Vagina (tissue), 2 donors: ENCODE data around the gene SELPLG.

Experiments used
- CTCF ChIP-seq, 3 experiments: fragments of 450-650 bp in 2 of 3; fragments of 200-600 bp in 1 of 3; sonication (generic) in 1 of 3; IDR thresholded peaks; one replicate each; pipeline ENCODE4 v1.5.1; 2017 to 2019; ENCODE audit warnings: antibody characterized with exemption in 3 of 3, mild to moderate bottlenecking in 2 of 3, moderate library complexity in 2 of 3
- POLR2AphosphoS5 ChIP-seq, 2 donors: sonication (generic); formaldehyde crosslinking; IDR thresholded peaks; one replicate each; pipeline ENCODE4 v1.9.0; 2017; ENCODE audit warnings: antibody characterized with exemption in 2 of 2, mild to moderate bottlenecking in 2 of 2, low read depth in 1 of 2; ENCODE audit not compliant: insufficient read depth in 1 of 2

- no peak for TF ChIP-seq CTCF (IDR thresholded peaks at IDR 0.05)
- TF ChIP-seq POLR2AphosphoS5 (IDR thresholded peaks at IDR 0.05; ENCODE audit: insufficient read depth in 1 of 2, low read depth in 1 of 2), result no peak
Observed at GRCh38 chr12:108572166-108572790, 61.4 kb downstream of the SELPLG start.
